Measurements from ENCODE around the gene GOLPH3L. TPM values are rescaled to one million over a fixed set of nuclear protein-coding genes. Genes with fewer than 3 reads are reported as not detected.

The GOLPH3L gene
- total RNA-seq = 100 to 1,000 TPM in 1 of 3 donors, 10 to 100 TPM in 2; 62.8 to 105 (median 69.4) TPM
- long read RNA-seq, donor 1, transcript GOLPH3L-201 (5 exons, 2,999 nt) = major isoform, 19 of 28 reads
- long read RNA-seq, donor 1, partial matches to known transcripts = 4 of 28 reads
- long read RNA-seq, donor 1, other reads (novel, unspliced or antisense) = 3 of 28 reads
- long read RNA-seq, donor 2, transcript GOLPH3L-201 (5 exons, 2,999 nt) = major isoform, 16 of 27 reads
- long read RNA-seq, donor 2, partial matches to known transcripts = 2 of 27 reads
- long read RNA-seq, donor 2, other reads (novel, unspliced or antisense) = 9 of 27 reads

DNA sequence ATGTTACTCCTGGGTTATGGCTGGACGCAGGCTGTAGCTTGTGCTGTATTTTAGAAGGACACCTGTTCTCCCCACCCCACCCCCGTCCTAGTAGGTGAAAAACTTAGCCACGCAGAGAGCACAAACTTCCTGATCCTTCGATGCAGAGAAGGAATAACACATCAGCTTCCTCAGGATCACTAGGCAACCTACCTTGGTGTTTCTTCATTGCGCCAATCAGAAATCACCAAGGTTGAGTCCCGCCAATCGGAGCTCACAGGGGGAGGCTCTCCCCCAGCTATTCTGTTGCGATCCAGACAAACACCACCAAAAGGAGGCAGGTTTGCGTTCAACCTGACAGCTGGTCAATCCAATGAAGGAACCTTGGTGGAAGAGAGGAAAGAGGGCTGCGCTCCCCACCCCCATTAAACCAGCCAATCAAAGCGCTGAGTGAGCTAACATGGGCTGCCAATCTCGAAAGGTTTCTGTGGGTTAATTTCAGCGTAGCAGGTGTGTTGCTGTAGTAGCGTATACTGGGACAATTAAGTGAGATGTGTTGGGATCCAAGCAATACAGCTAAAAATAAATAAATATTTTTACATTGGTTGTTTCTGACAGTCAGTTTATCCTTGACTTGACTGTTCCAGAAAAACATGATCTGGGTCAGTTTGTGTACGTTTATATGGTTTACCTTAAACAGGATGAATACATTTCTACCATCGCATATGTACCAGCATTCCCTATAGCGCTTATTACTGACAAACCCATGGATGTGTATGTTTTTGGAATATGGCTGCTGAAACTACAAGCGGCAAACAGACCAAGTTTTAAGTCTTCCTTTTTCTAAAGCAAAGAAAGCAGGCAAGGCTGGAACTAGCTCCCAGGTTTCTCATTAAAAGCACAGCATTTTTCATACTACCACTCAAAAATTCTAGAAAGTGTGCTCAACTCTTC, at the start of gene GOLPH3L:
Gene GOLPH3L (minus strand): TSS at position 160 of the 933 bp plus-strand sequence. CDS start 2,316 bp downstream, outside the sequence.
- peak; percentile 98 for ATAC-seq
- peaks cover 6% of the 10 kb centered on the region for H3K4me1 ChIP-seq (ENCODE audit: low read depth)

GRCh38 chr1:150730130-150730721, 33.3 kb upstream of the GOLPH3L start:
- intact Hi-C loops (cut with DNase I, micrococcal nuclease) = no loop called here
- no peaks in the 10 kb centered on the region for H3K4me1 ChIP-seq (ENCODE audit: low read depth)
- TF ChIP-seq, protein P1, sequence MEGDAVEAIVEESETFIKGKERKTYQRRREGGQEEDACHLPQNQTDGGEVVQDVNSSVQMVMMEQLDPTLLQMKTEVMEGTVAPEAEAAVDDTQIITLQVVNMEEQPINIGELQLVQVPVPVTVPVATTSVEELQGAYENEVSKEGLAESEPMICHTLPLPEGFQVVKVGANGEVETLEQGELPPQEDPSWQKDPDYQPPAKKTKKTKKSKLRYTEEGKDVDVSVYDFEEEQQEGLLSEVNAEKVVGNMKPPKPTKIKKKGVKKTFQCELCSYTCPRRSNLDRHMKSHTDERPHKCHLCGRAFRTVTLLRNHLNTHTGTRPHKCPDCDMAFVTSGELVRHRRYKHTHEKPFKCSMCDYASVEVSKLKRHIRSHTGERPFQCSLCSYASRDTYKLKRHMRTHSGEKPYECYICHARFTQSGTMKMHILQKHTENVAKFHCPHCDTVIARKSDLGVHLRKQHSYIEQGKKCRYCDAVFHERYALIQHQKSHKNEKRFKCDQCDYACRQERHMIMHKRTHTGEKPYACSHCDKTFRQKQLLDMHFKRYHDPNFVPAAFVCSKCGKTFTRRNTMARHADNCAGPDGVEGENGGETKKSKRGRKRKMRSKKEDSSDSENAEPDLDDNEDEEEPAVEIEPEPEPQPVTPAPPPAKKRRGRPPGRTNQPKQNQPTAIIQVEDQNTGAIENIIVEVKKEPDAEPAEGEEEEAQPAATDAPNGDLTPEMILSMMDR (IDR thresholded peaks at IDR 0.05) = no peak
- H3K9me3 ChIP-seq = no peaks in the 10 kb centered on the region
- no peaks in the 10 kb centered on the region for H3K36me3 ChIP-seq (ENCODE audit: low read depth)
- ATAC-seq = peak; percentile 63
- no peak overlapping the region for H3K4me3 ChIP-seq
- no peak for DNase-seq

More for the DNA sequence above, at the start of gene GOLPH3L:
- Histone ChIP-seq H3K4me3 (peak within 1 kb of the TSS; percentile 24), H3K36me3 (ENCODE audit: low read depth) (no peaks in the 10 kb centered on the region), H3K9me3 (no peaks in the 10 kb centered on the region)
- intact Hi-C loops (cut with DNase I, micrococcal nuclease) = no loop called here
- TF ChIP-seq, protein P1 (IDR thresholded peaks at IDR 0.05) = no peak
- peak; percentile 89 to 95 (median 91) for DNase-seq

DNA sequence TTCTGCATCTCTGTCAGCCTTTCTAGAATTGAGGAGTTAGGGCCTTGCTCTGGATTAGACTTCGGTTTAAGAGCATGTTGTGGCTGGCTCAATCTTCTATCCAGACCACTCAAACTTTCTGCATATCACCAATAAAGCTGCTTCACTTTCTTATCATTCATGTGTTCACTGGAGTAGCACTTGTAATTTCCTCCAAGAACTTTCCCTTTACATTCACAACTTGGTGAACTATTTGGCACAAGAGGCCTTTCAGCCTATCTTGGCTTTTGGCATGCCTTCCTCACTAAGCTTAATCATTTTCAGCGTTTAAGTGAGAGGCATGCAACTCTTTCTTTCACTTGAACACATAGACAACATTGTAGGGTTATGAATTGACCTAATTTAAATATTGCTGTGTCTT, 27.4 kb upstream of the GOLPH3L start:
- intact Hi-C loops (cut with DNase I, micrococcal nuclease) = no loop called here
- no peaks in the 10 kb centered on the region for H3K4me1 ChIP-seq (ENCODE audit: low read depth)
- no peak for DNase-seq
- H3K9me3 ChIP-seq = no peaks in the 10 kb centered on the region
- no peak overlapping the region for H3K4me3 ChIP-seq
- H3K36me3 ChIP-seq (ENCODE audit: low read depth) = no peaks in the 10 kb centered on the region
- no peak for ATAC-seq
- TF ChIP-seq, protein P1 (IDR thresholded peaks at IDR 0.05) = no peak

DNA sequence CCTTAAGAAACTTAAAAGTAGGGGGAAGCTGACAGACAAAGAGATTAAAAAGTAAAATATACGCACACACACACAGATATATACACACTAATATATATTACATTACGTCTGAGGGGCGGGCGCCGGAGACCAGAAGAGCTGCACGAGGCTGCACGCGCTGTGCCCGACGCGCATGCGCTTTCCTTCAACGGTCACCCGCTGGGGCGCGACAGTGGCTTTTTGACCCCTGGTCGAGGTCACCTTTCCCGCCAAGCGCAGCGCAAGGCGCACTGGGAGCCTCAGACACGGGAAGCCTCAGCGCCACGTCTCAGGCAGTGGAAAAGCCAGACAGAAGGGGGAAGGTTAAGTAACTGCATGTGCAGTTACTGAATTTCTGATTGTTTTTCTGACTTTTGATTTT, 23.7 kb upstream of the GOLPH3L start, which contains the start of gene HORMAD1:
Gene HORMAD1 (minus strand): TSS at position 193 of the 400 bp plus-strand sequence. CDS start 1,390 bp downstream, outside the sequence.
- ATAC-seq = no peak
- no peaks in the 10 kb centered on the region for H3K4me1 ChIP-seq (ENCODE audit: low read depth)
- intact Hi-C loops (cut with DNase I, micrococcal nuclease) = no loop called here

DNA sequence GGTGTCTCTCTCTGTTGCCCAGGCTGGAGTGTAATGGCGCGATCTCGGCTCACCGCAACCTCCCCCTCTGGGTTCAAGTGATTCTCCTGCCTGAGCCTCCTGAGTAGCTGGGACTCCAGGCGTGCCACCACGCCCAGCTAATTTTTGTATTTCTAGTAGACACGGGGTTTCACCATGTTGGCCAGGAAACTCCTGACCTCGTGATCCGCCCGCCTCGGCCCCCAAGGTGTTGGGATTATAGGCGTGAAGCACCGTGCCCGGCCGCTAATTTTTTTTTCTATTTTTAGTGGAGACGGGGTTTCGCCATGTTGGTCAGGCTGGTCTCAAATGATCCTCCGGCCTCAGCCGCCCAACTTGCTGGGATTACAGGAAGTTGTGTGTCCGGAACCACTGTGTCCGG, 23.1 kb upstream of the GOLPH3L start:
- Histone ChIP-seq H3K4me1 (ENCODE audit: low read depth) (no peaks in the 10 kb centered on the region), H3K9me3 (no peaks in the 10 kb centered on the region), H3K4me3 (no peak overlapping the region), H3K36me3 (ENCODE audit: low read depth) (no peaks in the 10 kb centered on the region)
- DNase-seq (no peak), ATAC-seq (no peak)
- intact Hi-C loops (cut with DNase I, micrococcal nuclease) = no loop called here
- TF ChIP-seq, protein P1 (IDR thresholded peaks at IDR 0.05) = no peak

More for the DNA sequence above, 23.7 kb upstream of the GOLPH3L start, which contains the start of gene HORMAD1:
- H3K36me3 ChIP-seq (ENCODE audit: low read depth) = no peaks in the 10 kb centered on the region
- TF ChIP-seq, protein P1 (IDR thresholded peaks at IDR 0.05) = no peak
- no peak within 1 kb of the TSS for H3K4me3 ChIP-seq
- DNase-seq = no peak
- H3K9me3 ChIP-seq = no peaks in the 10 kb centered on the region
